Neural crest cell (in vitro differentiated cells): ENCODE data around the gene DDX1. TPM values are rescaled to one million over a fixed set of nuclear protein-coding genes. Genes with fewer than 3 reads are reported as not detected.

Experiments used
- DNase-seq: peaks from one replicate; pipeline ENCODE4 v3.0.0; 2021; ENCODE audit warnings: low read depth, mixed read lengths, low spot score
- H3K27ac Mint-ChIP-seq: one replicate; pipeline ENCODE4 v1.8.0; 2021; ENCODE audit warnings: mild to moderate bottlenecking, mixed read lengths; ENCODE audit not compliant: unreplicated experiment
- H3K27me3 Mint-ChIP-seq: 2 replicates; pipeline ENCODE4 v1.8.0; 2021; ENCODE audit warnings: low read depth, mild to moderate bottlenecking, mixed read lengths
- H3K36me3 Mint-ChIP-seq: 2 replicates; pipeline ENCODE4 v1.8.0; 2021; ENCODE audit warnings: low read depth, mild to moderate bottlenecking, mixed read lengths
- H3K4me1 Mint-ChIP-seq: 2 replicates; pipeline ENCODE4 v1.8.0; 2021; ENCODE audit warnings: mixed read lengths
- H3K4me3 Mint-ChIP-seq: one replicate; pipeline ENCODE4 v1.8.0; 2021; ENCODE audit warnings: mild to moderate bottlenecking, mixed read lengths
- H3K9me3 Mint-ChIP-seq: 2 replicates; pipeline ENCODE4 v1.8.0; 2021; ENCODE audit warnings: mixed read lengths
- CTCF ChIP-seq: fragments of 200-600 bp; sonication (generic); conservative IDR thresholded peaks from 2 replicates; pipeline ENCODE4 v1.5.0; 2021; ENCODE audit warnings: antibody characterized with exemption, mild to moderate bottlenecking
- total RNA-seq: library from RNA; stranded (reverse); gene quantifications from 2 replicates; pipeline ENCODE4 v1.2.1, GENCODE V29; 2021

The DDX1 gene
- total RNA-seq, 1 donor from 2014 or later, result 154 TPM

- H3K4me3 Mint-ChIP-seq, result no peak overlapping the region
- H3K9me3 Mint-ChIP-seq, result peaks cover 2% of the 10 kb centered on the region
- TF ChIP-seq CTCF, result no peak
- H3K27ac Mint-ChIP-seq, result peak overlapping the region; percentile 71
- no peaks in the 10 kb centered on the region for H3K27me3 Mint-ChIP-seq
- no peak for DNase-seq
- peaks cover 3% of the 10 kb centered on the region for H3K36me3 Mint-ChIP-seq
- H3K4me1 Mint-ChIP-seq, result peaks cover 59% of the 10 kb centered on the region
Observed at GRCh38 chr2:15647622-15648590, 56.2 kb downstream of the DDX1 start.

- peaks cover 57% of the 10 kb centered on the region for H3K4me1 Mint-ChIP-seq
- no peak for TF ChIP-seq CTCF
- no peaks in the 10 kb centered on the region for H3K27me3 Mint-ChIP-seq
- H3K4me3 Mint-ChIP-seq, result no peak overlapping the region
- H3K36me3 Mint-ChIP-seq, result no peaks in the 10 kb centered on the region
- H3K9me3 Mint-ChIP-seq, result peaks cover 2% of the 10 kb centered on the region
- peak overlapping the region; percentile 57 for H3K27ac Mint-ChIP-seq
- no peak for DNase-seq
Observed at GRCh38 chr2:15648593-15649525, 57.2 kb downstream of the DDX1 start.

GRCh38 chr2:15649561-15650255 is 58.0 kb downstream of the DDX1 start:
- Mint-ChIP-seq H3K9me3 (peaks cover 2% of the 10 kb centered on the region), H3K27me3 (no peaks in the 10 kb centered on the region), H3K4me3 (no peak overlapping the region), H3K4me1 (peaks cover 49% of the 10 kb centered on the region), H3K27ac (no peak overlapping the region), H3K36me3 (no peaks in the 10 kb centered on the region)
- TF ChIP-seq CTCF, result no peak
- DNase-seq, result no peak

GRCh38 chr2:15650616-15651366 is 59.1 kb downstream of the DDX1 start:
- H3K36me3 Mint-ChIP-seq, result no peaks in the 10 kb centered on the region
- DNase-seq, result no peak
- peaks cover 41% of the 10 kb centered on the region for H3K4me1 Mint-ChIP-seq
- no peak for TF ChIP-seq CTCF
- no peak overlapping the region for H3K4me3 Mint-ChIP-seq
- no peak overlapping the region for H3K27ac Mint-ChIP-seq
- no peaks in the 10 kb centered on the region for H3K27me3 Mint-ChIP-seq
- peaks cover 2% of the 10 kb centered on the region for H3K9me3 Mint-ChIP-seq
